ENCODE data around the gene WBP1L. TPM values are rescaled to one million over a fixed set of nuclear protein-coding genes. Genes with fewer than 3 reads are reported as not detected.

WBP1L gene
- total and polyA plus RNA-seq, 2 of the 13 experiments (the other 11 are each of a cell fraction or from before 2014, with no cell fraction given): 8.3 to 12.3 TPM

DNA sequence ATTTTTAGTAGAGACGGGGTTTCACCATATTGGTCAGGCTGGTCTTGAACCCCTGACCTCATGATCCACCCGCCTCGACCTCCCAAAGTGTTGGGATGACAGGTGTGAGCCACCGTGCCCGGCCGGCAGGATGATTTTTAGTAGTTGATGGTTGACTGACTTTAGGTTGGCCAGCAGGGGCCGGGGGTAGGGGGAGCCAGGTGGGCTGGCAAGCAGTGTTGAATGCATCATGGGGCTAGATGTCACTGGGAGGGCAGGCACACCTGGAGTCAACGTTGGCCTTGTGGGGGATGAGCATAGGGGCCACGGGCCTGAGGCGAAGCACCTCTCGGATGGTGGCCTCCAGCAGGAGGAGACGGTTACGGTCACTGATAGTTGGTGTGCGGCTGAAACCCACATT is 88.5 kb downstream of the WBP1L start (continued):
- TF ChIP-seq ZNF337 (CRISPR knock-in tag; IDR thresholded peaks at IDR 0.05; ENCODE audit: borderline replicate concordance, low read depth): no peak

DNA sequence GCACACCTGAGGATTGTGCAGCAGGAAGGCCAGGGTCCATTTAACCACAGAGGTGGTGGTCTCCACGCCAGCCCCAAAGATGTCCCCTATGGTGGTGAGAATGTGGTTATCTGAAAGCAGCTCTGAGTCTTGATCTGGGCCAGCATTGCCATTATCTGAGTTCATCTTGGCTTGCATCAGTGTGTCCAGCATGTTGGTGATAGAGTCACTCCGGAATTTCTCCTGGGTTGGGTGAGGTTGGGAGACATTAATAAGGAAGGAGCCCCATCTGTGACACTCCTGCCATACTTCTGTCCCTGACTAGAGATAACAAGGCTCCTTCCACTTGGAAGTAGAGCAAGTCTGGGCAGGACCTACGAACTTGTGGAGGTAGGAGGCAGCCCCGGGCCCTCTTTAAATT is 89.2 kb downstream of the WBP1L start:
- Histone ChIP-seq H3K27ac (ENCODE audit: extremely low read length, insufficient read depth, low read length) (no peak overlapping the region), H3K27me3 (ENCODE audit: control insufficient read depth in 1 of 2, insufficient read depth in 2 of 2, low read length in 2 of 2) (no peaks in the 10 kb centered on the region; a peak in 2 of 5 replicates), H3K79me2 (ENCODE audit: insufficient read depth, low read length) (no peaks in the 10 kb centered on the region), H3K9ac (ENCODE audit: insufficient read depth, low read depth, low read length) (no peak overlapping the region), H3K4me2 (ENCODE audit: low read depth, low read length) (no peak overlapping the region), H3K9me3 (ENCODE audit: low read length) (peaks cover 4% of the 10 kb centered on the region; the same call in 1 of the 2 replicates), H3K4me1 (ENCODE audit: insufficient read depth, low read length) (peaks cover 34% of the 10 kb centered on the region), H3K4me3 (replicated peaks in 1 of 3; ENCODE audit: insufficient read depth in 1 of 3, low read depth in 2 of 3, low read length in 3 of 3) (no peak overlapping the region), H3K36me3 (replicated peaks in 1 of 2; ENCODE audit: control insufficient read depth in 1 of 2, insufficient read depth in 2 of 2, low read length in 2 of 2) (no peaks in the 10 kb centered on the region), H4K20me1 (ENCODE audit: insufficient read depth, low read length) (no peaks in the 10 kb centered on the region), H2AFZ (ENCODE audit: low read length) (no peak overlapping the region)
- no peak for DNase-seq (ENCODE audit: low spot score)
- TF ChIP-seq PAWR (CRISPR knock-in tag; IDR thresholded peaks at IDR 0.05; ENCODE audit: borderline replicate concordance): no peak
- no peak for TF ChIP-seq MAF1 (CRISPR knock-in tag; IDR thresholded peaks at IDR 0.05; ENCODE audit: borderline replicate concordance)
- no peak for TF ChIP-seq PCBP2 (optimal IDR thresholded peaks at IDR 0.05; ENCODE audit: low read depth, low read length, poor library complexity, severe bottlenecking)
- TF ChIP-seq POLR2AphosphoS5 (IDR thresholded peaks at IDR 0.05; ENCODE audit: low read depth, low read length): no peak
- TF ChIP-seq, protein P1, sequence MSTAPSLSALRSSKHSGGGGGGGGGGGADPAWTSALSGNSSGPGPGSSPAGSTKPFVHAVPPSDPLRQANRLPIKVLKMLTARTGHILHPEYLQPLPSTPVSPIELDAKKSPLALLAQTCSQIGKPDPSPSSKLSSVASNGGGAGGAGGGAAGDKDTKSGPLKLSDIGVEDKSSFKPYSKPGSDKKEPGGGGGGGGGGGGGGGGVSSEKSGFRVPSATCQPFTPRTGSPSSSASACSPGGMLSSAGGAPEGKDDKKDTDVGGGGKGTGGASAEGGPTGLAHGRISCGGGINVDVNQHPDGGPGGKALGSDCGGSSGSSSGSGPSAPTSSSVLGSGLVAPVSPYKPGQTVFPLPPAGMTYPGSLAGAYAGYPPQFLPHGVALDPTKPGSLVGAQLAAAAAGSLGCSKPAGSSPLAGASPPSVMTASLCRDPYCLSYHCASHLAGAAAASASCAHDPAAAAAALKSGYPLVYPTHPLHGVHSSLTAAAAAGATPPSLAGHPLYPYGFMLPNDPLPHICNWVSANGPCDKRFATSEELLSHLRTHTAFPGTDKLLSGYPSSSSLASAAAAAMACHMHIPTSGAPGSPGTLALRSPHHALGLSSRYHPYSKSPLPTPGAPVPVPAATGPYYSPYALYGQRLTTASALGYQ (CRISPR knock-in tag; IDR thresholded peaks at IDR 0.05): no peak
- no peak for TF ChIP-seq ATM (IDR thresholded peaks at IDR 0.05; ENCODE audit: borderline replicate concordance)
- ATAC-seq: no peak
- in situ Hi-C loops (cut with HindIII; ENCODE audit: extremely low pct_ligation_motif_present, low pct_unique_long_range_greater_than_20kb): loop anchor here (5.0 kb wide), 1 partner anchor 234 kb away; no protein-coding TSS in a partner anchor
- intact Hi-C loops (cut with micrococcal nuclease; ENCODE audit: unreplicated experiment): no loop called here
- ChIA-PET POLR2A (no interaction called here), CTCF (ENCODE audit: low intra/inter-chr PET ratio, low total read pairs) (no interaction called here)
- WGBS (ENCODE audit: low lambda C conversion rate): 50% methylated on average over 3 of the region's 4 CpGs
- BruUV-seq (replicated peaks): no TSS peak
- FAIRE-seq: no peak
